GM13977 (cell line): Measurements from ENCODE around the gene STRA6.

Source experiments
- DNase-seq: peaks from one replicate; pipeline ENCODE4 v3.0.0; 2012; ENCODE audit warnings: low spot score
- CTCF ChIP-seq: IDR thresholded peaks from 2 replicates; pipeline ENCODE4 v1.5.1; 2012; ENCODE audit warnings: mild to moderate bottlenecking, control low read depth; ENCODE audit not compliant: insufficient read depth; ENCODE audit errors: extremely low read depth, missing control alignments
- in situ Hi-C: fragments of 300-500 bp; cut with MboI; formaldehyde crosslinking; loops from one replicate; pipeline ENCODE4 v1.12.0; 2022; ENCODE audit warnings: low sequenced_read_pairs, low pct_unique_long_range_greater_than_20kb, mixed read lengths, inconsistent platforms; ENCODE audit not compliant: unreplicated experiment

STRA6 gene

GRCh38 chr15:74207652-74208440, 5.3 kb upstream of the STRA6 start:
- DNase-seq = no peak
- in situ Hi-C loops = no loop called here
- no peak for TF ChIP-seq CTCF

- no peak for TF ChIP-seq CTCF
- in situ Hi-C loops = no loop called here
- DNase-seq = no peak
Measured at GRCh38 chr15:74206801-74207281, 4.3 kb upstream of the STRA6 start.

GRCh38 chr15:74205582-74205947, 3.0 kb upstream of the STRA6 start:
- TF ChIP-seq CTCF = no peak
- no peak for DNase-seq
- in situ Hi-C loops = no loop called here

GRCh38 chr15:74203914-74204431, 1.4 kb upstream of the STRA6 start:
- in situ Hi-C loops = no loop called here
- TF ChIP-seq CTCF = no peak
- no peak for DNase-seq

- in situ Hi-C loops = no loop called here
- no peak for DNase-seq
- no peak for TF ChIP-seq CTCF
Measured at GRCh38 chr15:74201710-74202420, 722 bp downstream of the STRA6 start.

GRCh38 chr15:74200871-74201419, 1.6 kb downstream of the STRA6 start:
- in situ Hi-C loops = no loop called here
- DNase-seq = no peak
- TF ChIP-seq CTCF = no peak
